ENCODE measurements around the gene INO80D. TPM values are rescaled to one million over a fixed set of nuclear protein-coding genes. Genes with fewer than 3 reads are reported as not detected.

Gene INO80D
- total and polyA plus RNA-seq, 2 of the 8 experiments (the other 6 are each of a cell fraction or from before 2014, with no cell fraction given), result 6.2 to 37.4 TPM

GRCh38 chr2:205957452-205958154, 128.4 kb downstream of the INO80D start (continued):
- TF ChIP-seq RFX5 (IDR thresholded peaks at IDR 0.05; ENCODE audit: borderline replicate concordance, low read depth, low read length) (no peak), GABPA (IDR thresholded peaks at IDR 0.05; ENCODE audit: borderline replicate concordance, insufficient read depth, low read length) (no peak), JUND (IDR thresholded peaks at IDR 0.05; ENCODE audit: low read length) (no peak), EZH2 (IDR thresholded peaks at IDR 0.05; ENCODE audit: low read depth, low read length, severe bottlenecking) (no peak), MAFK (IDR thresholded peaks at IDR 0.05; ENCODE audit: low read depth, low read length) (no peak), SIN3A (conservative IDR thresholded peaks at IDR 0.05 in 1 of 2, IDR thresholded peaks at IDR 0.05 in 1 of 2; ENCODE audit: low read depth in 1 of 2, low read length in 2 of 2) (no peak)

All from H1 (cell line).